ENCODE results near the gene PLOD3.

GRCh38 chr7:101201695-101202602, 15.4 kb downstream of the PLOD3 start:
- TF ChIP-seq CTCF (IDR thresholded peaks at IDR 0.05; ENCODE audit: control extremely low read depth in 1 of 3, insufficient read depth in 1 of 3, low read depth in 1 of 3, low read length in 3 of 3) (no peak), POLR2A (IDR thresholded peaks at IDR 0.05; ENCODE audit: control extremely low read depth in 1 of 2, low read depth in 2 of 2, low read length in 2 of 2) (no peak; a peak in 1 of 3 replicates), ATF3 (IDR thresholded peaks at IDR 0.05; ENCODE audit: insufficient read depth, low read depth, low read length) (no peak), ATF2 (IDR thresholded peaks at IDR 0.05; ENCODE audit: low read length) (no peak), FOSL1 (IDR thresholded peaks at IDR 0.05; ENCODE audit: insufficient read depth, low read depth, low read length) (no peak), TEAD4 (IDR thresholded peaks at IDR 0.05; ENCODE audit: low read depth, low read length) (no peak), SUZ12 (IDR thresholded peaks at IDR 0.05; ENCODE audit: low read length) (no peak), SIX5 (IDR thresholded peaks at IDR 0.05; ENCODE audit: low read depth, low read length) (no peak), TBP (IDR thresholded peaks at IDR 0.05; ENCODE audit: low read depth, low read length) (peak; percentile 15; the same call in 1 of the 2 replicates), GABPA (IDR thresholded peaks at IDR 0.05; ENCODE audit: borderline replicate concordance, insufficient read depth, low read length) (no peak), JUND (IDR thresholded peaks at IDR 0.05; ENCODE audit: low read length) (no peak), EZH2 (IDR thresholded peaks at IDR 0.05; ENCODE audit: low read depth, low read length, severe bottlenecking) (peak; percentile 45), POLR2AphosphoS5 (IDR thresholded peaks at IDR 0.05; ENCODE audit: low read depth, low read length) (no peak)
